Measurements from ENCODE around the gene ETFA. TPM values are rescaled to one million over a fixed set of nuclear protein-coding genes. Genes with fewer than 3 reads are reported as not detected.

ETFA gene
- total RNA-seq, 1 donor from 2014 or later = 129 TPM

DNA sequence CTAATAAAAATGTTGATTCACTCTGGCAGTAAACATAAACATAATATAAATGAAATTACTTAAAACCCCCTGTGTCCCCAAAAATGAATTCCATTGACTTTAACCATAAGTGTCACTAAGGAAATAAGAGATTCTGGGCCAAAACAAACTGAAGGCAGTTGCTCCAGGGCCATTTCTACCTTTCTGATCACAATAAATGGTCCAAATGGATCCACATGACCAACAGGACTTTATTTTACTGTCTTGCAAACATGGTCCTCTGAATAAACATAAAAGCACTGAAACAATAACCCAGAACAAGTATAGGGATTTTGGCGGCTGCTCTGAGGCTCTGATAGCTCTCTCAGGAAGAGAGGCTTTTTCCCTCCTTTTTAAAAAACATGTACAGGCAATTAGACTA lies 77.3 kb downstream of the ETFA start:
- Histone ChIP-seq H3K4me3 (ENCODE audit: low read length in 3 of 3) (no peak overlapping the region), H3K27me3 (ENCODE audit: control insufficient read depth in 3 of 3, insufficient read depth in 3 of 3, low read length in 3 of 3) (no peaks in the 10 kb centered on the region), H3K4me1 (ENCODE audit: control insufficient read depth in 3 of 3, insufficient read depth in 3 of 3, low read length in 3 of 3) (peaks cover 0 to 2% (median 0%) of the 10 kb centered on the region in 3 donors), H3K9ac (ENCODE audit: low read depth in 1 of 3, low read length in 3 of 3) (no peak overlapping the region), H3K9me3 (ENCODE audit: control insufficient read depth in 3 of 3, low read length in 3 of 3) (no peaks in the 10 kb centered on the region), H3K27ac (ENCODE audit: low read depth, low read length) (no peak overlapping the region), H3K36me3 (ENCODE audit: control insufficient read depth in 3 of 3, insufficient read depth in 3 of 3, low read length in 3 of 3) (peaks cover 4 to 9% (median 8%) of the 10 kb centered on the region in 3 donors)

- Histone ChIP-seq H3K27me3 (ENCODE audit: control insufficient read depth in 3 of 3, insufficient read depth in 3 of 3, low read length in 3 of 3) (no peaks in the 10 kb centered on the region), H3K4me1 (ENCODE audit: control insufficient read depth in 3 of 3, insufficient read depth in 3 of 3, low read length in 3 of 3) (peaks cover 0 to 2% (median 0%) of the 10 kb centered on the region in 3 donors), H3K27ac (ENCODE audit: low read depth, low read length) (no peak overlapping the region), H3K9ac (ENCODE audit: low read depth in 1 of 3, low read length in 3 of 3) (no peak overlapping the region), H3K9me3 (ENCODE audit: control insufficient read depth in 3 of 3, low read length in 3 of 3) (no peaks in the 10 kb centered on the region), H3K36me3 (ENCODE audit: control insufficient read depth in 3 of 3, insufficient read depth in 3 of 3, low read length in 3 of 3) (peaks cover 7 to 18% (median 17%) of the 10 kb centered on the region in 3 donors), H3K4me3 (ENCODE audit: low read length in 3 of 3) (no peak overlapping the region)
Observed at GRCh38 chr15:76229266-76229665, 82.0 kb downstream of the ETFA start.

- H3K9ac ChIP-seq (ENCODE audit: low read depth in 1 of 3, low read length in 3 of 3) = no peak overlapping the region
- no peaks in the 10 kb centered on the region for H3K4me1 ChIP-seq (ENCODE audit: control insufficient read depth in 3 of 3, insufficient read depth in 3 of 3, low read length in 3 of 3)
- H3K27ac ChIP-seq (ENCODE audit: low read depth, low read length) = no peak overlapping the region
- H3K4me3 ChIP-seq (ENCODE audit: low read length in 3 of 3) = no peak overlapping the region
- H3K36me3 ChIP-seq (ENCODE audit: control insufficient read depth in 3 of 3, insufficient read depth in 3 of 3, low read length in 3 of 3) = peaks cover 5 to 11% (median 10%) of the 10 kb centered on the region in 3 donors
- no peaks in the 10 kb centered on the region for H3K9me3 ChIP-seq (ENCODE audit: control insufficient read depth in 3 of 3, low read length in 3 of 3)
- H3K27me3 ChIP-seq (ENCODE audit: control insufficient read depth in 3 of 3, insufficient read depth in 3 of 3, low read length in 3 of 3) = no peaks in the 10 kb centered on the region
Observed at GRCh38 chr15:76223521-76223920, 87.7 kb downstream of the ETFA start.

- no peak overlapping the region for H3K27ac ChIP-seq (ENCODE audit: low read depth, low read length)
- no peaks in the 10 kb centered on the region for H3K9me3 ChIP-seq (ENCODE audit: control insufficient read depth in 3 of 3, low read length in 3 of 3)
- H3K4me3 ChIP-seq (ENCODE audit: low read length in 3 of 3) = no peak overlapping the region
- peaks cover 5 to 11% (median 10%) of the 10 kb centered on the region in 3 donors for H3K36me3 ChIP-seq (ENCODE audit: control insufficient read depth in 3 of 3, insufficient read depth in 3 of 3, low read length in 3 of 3)
- peaks cover 5 to 7% (median 6%) of the 10 kb centered on the region in 3 donors for H3K4me1 ChIP-seq (ENCODE audit: control insufficient read depth in 3 of 3, insufficient read depth in 3 of 3, low read length in 3 of 3)
- no peaks in the 10 kb centered on the region for H3K27me3 ChIP-seq (ENCODE audit: control insufficient read depth in 3 of 3, insufficient read depth in 3 of 3, low read length in 3 of 3)
- no peak overlapping the region for H3K9ac ChIP-seq (ENCODE audit: low read depth in 1 of 3, low read length in 3 of 3)
Observed at GRCh38 chr15:76222159-76222558, 89.1 kb downstream of the ETFA start.

DNA sequence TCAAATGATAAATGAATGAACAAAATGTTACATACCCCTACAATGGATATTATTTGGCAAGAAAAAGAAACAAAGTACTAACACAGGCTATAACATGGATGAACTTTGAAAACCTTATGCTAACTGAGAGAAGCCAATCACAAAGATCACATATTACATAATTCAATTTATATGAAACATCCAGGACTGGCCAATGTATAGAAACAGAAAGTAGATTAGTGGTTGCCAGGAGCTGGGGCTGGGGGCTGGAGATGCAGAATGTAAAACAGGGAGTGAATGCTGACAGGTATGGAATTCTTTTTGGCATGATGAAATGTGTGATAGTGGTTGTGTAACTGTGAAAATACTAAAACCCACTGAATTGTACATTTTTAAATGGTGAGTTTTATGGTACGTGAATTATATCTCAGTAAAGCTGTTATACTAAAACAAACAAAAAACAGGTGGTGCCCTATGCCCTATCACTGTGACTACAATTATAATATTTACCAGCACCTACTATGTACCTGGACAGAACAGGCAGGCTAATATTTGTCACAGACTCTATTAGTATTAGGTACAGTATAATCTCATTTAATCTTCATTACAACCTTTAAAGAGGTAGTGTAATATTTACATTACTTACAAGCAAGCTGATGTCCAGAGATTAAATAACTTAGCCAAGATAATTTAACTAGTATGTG lies 90.0 kb downstream of the ETFA start:
- H3K36me3 ChIP-seq (ENCODE audit: control insufficient read depth in 3 of 3, insufficient read depth in 3 of 3, low read length in 3 of 3) = peaks cover 5 to 11% (median 10%) of the 10 kb centered on the region in 3 donors
- H3K4me3 ChIP-seq (ENCODE audit: low read length in 3 of 3) = no peak overlapping the region
- peaks cover 5 to 8% (median 6%) of the 10 kb centered on the region in 3 donors for H3K4me1 ChIP-seq (ENCODE audit: control insufficient read depth in 3 of 3, insufficient read depth in 3 of 3, low read length in 3 of 3)
- H3K9ac ChIP-seq (ENCODE audit: low read depth in 1 of 3, low read length in 3 of 3) = no peak overlapping the region
- no peaks in the 10 kb centered on the region for H3K9me3 ChIP-seq (ENCODE audit: control insufficient read depth in 3 of 3, low read length in 3 of 3)
- no peak overlapping the region for H3K27ac ChIP-seq (ENCODE audit: low read depth, low read length)
- H3K27me3 ChIP-seq (ENCODE audit: control insufficient read depth in 3 of 3, insufficient read depth in 3 of 3, low read length in 3 of 3) = no peaks in the 10 kb centered on the region

- no peaks in the 10 kb centered on the region for H3K9me3 ChIP-seq (ENCODE audit: control insufficient read depth in 3 of 3, low read length in 3 of 3)
- no peak overlapping the region for H3K9ac ChIP-seq (ENCODE audit: low read depth in 1 of 3, low read length in 3 of 3)
- no peak overlapping the region for H3K4me3 ChIP-seq (ENCODE audit: low read length in 3 of 3)
- H3K36me3 ChIP-seq (ENCODE audit: control insufficient read depth in 3 of 3, insufficient read depth in 3 of 3, low read length in 3 of 3) = peaks cover 10 to 19% (median 16%) of the 10 kb centered on the region in 3 donors
- peaks cover 5 to 9% (median 8%) of the 10 kb centered on the region in 3 donors for H3K4me1 ChIP-seq (ENCODE audit: control insufficient read depth in 3 of 3, insufficient read depth in 3 of 3, low read length in 3 of 3)
- no peak overlapping the region for H3K27ac ChIP-seq (ENCODE audit: low read depth, low read length)
- no peaks in the 10 kb centered on the region for H3K27me3 ChIP-seq (ENCODE audit: control insufficient read depth in 3 of 3, insufficient read depth in 3 of 3, low read length in 3 of 3)
Observed at GRCh38 chr15:76217882-76218217, 93.4 kb downstream of the ETFA start.

DNA sequence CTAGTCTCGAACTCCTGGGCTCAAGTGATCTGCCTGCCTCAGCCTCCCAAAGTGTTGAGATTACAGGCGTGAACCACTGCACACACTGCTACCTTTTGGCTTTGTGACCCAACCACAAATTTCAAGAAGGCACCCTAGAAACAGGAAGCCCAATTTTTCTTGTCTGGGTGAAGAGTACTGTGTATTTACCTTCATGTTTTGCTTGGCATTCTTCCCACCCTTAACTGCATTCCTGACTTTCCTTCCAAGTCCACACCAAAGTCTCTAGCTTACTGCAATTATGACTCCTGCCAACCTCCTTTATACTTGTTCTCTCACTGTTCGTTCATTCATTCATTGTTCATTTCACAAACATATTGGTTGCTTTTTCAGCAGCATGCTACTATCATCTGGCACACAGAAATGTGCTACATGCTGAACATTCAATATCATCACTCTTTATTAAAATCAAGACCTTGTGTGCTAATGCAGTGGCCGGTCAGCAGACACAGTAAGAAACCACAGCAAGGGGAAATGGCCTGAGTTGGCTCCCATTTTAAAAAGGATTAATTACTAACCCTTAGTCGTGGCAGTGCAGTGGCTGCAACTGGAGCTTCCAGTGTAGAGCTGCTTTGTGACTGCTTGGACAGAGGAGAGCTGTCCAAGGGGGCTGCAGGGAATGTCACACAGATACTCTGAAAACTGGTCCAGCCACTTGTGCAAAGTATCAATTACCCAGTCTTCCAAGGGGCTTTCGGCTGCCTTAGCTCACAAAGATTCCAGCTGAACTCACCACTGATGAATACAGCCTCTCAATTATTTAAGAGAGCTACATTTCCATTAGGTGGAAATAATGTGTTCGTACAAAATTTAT lies 94.0 kb downstream of the ETFA start:
- peaks cover 14 to 23% (median 20%) of the 10 kb centered on the region in 3 donors for H3K36me3 ChIP-seq (ENCODE audit: control insufficient read depth in 3 of 3, insufficient read depth in 3 of 3, low read length in 3 of 3)
- H3K4me3 ChIP-seq (ENCODE audit: low read length in 3 of 3) = no peak overlapping the region
- H3K9ac ChIP-seq (ENCODE audit: low read depth in 1 of 3, low read length in 3 of 3) = no peak overlapping the region
- H3K27me3 ChIP-seq (ENCODE audit: control insufficient read depth in 3 of 3, insufficient read depth in 3 of 3, low read length in 3 of 3) = no peaks in the 10 kb centered on the region
- H3K9me3 ChIP-seq (ENCODE audit: control insufficient read depth in 3 of 3, low read length in 3 of 3) = no peaks in the 10 kb centered on the region
- H3K27ac ChIP-seq (ENCODE audit: low read depth, low read length) = no peak overlapping the region
- H3K4me1 ChIP-seq (ENCODE audit: control insufficient read depth in 3 of 3, insufficient read depth in 3 of 3, low read length in 3 of 3) = peaks cover 5 to 9% (median 8%) of the 10 kb centered on the region in 3 donors

GRCh38 chr15:76215634-76216033 lies 95.6 kb downstream of the ETFA start:
- no peaks in the 10 kb centered on the region for H3K27me3 ChIP-seq (ENCODE audit: control insufficient read depth in 3 of 3, insufficient read depth in 3 of 3, low read length in 3 of 3)
- H3K36me3 ChIP-seq (ENCODE audit: control insufficient read depth in 3 of 3, insufficient read depth in 3 of 3, low read length in 3 of 3) = peaks cover 28 to 35% (median 31%) of the 10 kb centered on the region in 3 donors
- H3K4me1 ChIP-seq (ENCODE audit: control insufficient read depth in 3 of 3, insufficient read depth in 3 of 3, low read length in 3 of 3) = peaks cover 5 to 9% (median 8%) of the 10 kb centered on the region in 3 donors
- H3K9ac ChIP-seq (ENCODE audit: low read depth in 1 of 3, low read length in 3 of 3) = no peak overlapping the region
- H3K27ac ChIP-seq (ENCODE audit: low read depth, low read length) = no peak overlapping the region
- H3K9me3 ChIP-seq (ENCODE audit: control insufficient read depth in 3 of 3, low read length in 3 of 3) = no peaks in the 10 kb centered on the region
- H3K4me3 ChIP-seq (ENCODE audit: low read length in 3 of 3) = no peak overlapping the region

- Histone ChIP-seq H3K9me3 (ENCODE audit: control insufficient read depth in 3 of 3, low read length in 3 of 3) (no peaks in the 10 kb centered on the region), H3K4me1 (ENCODE audit: control insufficient read depth in 3 of 3, insufficient read depth in 3 of 3, low read length in 3 of 3) (peaks cover 3 to 8% (median 6%) of the 10 kb centered on the region in 3 donors), H3K36me3 (ENCODE audit: control insufficient read depth in 3 of 3, insufficient read depth in 3 of 3, low read length in 3 of 3) (peaks cover 33 to 48% (median 33%) of the 10 kb centered on the region in 3 donors)
Observed at GRCh38 chr15:76209942-76210341, 101.3 kb downstream of the ETFA start.

DNA sequence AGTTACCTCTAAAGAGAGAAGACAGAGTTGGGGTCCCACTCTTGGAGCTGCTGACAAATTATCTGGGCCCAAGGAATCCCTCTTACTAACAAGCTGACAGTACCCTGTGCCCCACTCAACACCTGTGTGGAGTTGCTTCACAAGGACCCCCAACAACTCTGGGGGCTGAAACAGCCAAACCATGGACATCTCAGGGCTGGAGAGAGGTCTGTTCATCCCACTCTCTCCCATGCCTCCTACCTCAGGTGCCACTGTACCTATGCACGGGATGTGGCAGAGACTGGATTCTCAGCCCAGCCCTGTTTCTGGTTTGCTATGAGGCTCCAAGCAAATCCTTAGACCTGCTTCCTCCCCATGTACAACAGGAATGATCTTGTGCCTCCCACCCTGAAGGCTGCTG lies 101.7 kb downstream of the ETFA start:
- Histone ChIP-seq H3K4me1 (ENCODE audit: control insufficient read depth in 3 of 3, insufficient read depth in 3 of 3, low read length in 3 of 3) (peaks cover 3 to 8% (median 6%) of the 10 kb centered on the region in 3 donors), H3K9me3 (ENCODE audit: control insufficient read depth in 3 of 3, low read length in 3 of 3) (no peaks in the 10 kb centered on the region), H3K4me3 (ENCODE audit: low read length in 3 of 3) (no peak overlapping the region), H3K36me3 (ENCODE audit: control insufficient read depth in 3 of 3, insufficient read depth in 3 of 3, low read length in 3 of 3) (peaks cover 30 to 44% (median 32%) of the 10 kb centered on the region in 3 donors), H3K27ac (ENCODE audit: low read depth, low read length) (no peak overlapping the region), H3K9ac (ENCODE audit: low read depth in 1 of 3, low read length in 3 of 3) (no peak overlapping the region), H3K27me3 (ENCODE audit: control insufficient read depth in 3 of 3, insufficient read depth in 3 of 3, low read length in 3 of 3) (no peaks in the 10 kb centered on the region)

More at GRCh38 chr15:76209942-76210341, 101.3 kb downstream of the ETFA start:
- Histone ChIP-seq H3K27me3 (ENCODE audit: control insufficient read depth in 3 of 3, insufficient read depth in 3 of 3, low read length in 3 of 3) (no peaks in the 10 kb centered on the region), H3K27ac (ENCODE audit: low read depth, low read length) (no peak overlapping the region), H3K9ac (ENCODE audit: low read depth in 1 of 3, low read length in 3 of 3) (no peak overlapping the region), H3K4me3 (ENCODE audit: low read length in 3 of 3) (no peak overlapping the region)
